H1 (cell line): Measurements from ENCODE around the gene DKK2. TPM values are rescaled to one million over a fixed set of nuclear protein-coding genes. Genes with fewer than 3 reads are reported as not detected.

ENCODE experiments used
- CTCF ChIA-PET: fragments of 300-600 bp; sonication (Branson Sonifier 250); formaldehyde crosslinking; loops from one replicate; lab custom pipeline; 2021; ENCODE audit not compliant: partially characterized antibody; lab: Charles Lee
- POLR2A ChIA-PET: fragments of 300-600 bp; sonication (Branson Sonifier 250); formaldehyde crosslinking; loops from one replicate; lab custom pipeline; 2021; ENCODE audit warnings: inconsistent platforms; ENCODE audit not compliant: partially characterized antibody; lab: Charles Lee
- DNase-seq, 2 experiments: peaks; one replicate each; pipeline versions ENCODE4 v3.0.0 to v3.0.0-alpha.2; 2010 to 2022; ENCODE audit warnings: low spot score in 2 of 2, low read depth in 1 of 2, mixed read lengths in 1 of 2
- FAIRE-seq: peaks from 2 replicates; lab custom pipeline; 2011; peaks lifted over from hg19 to GRCh38; lab: Jason Lieb, UNC
- H2AFZ ChIP-seq: 2 replicates; pipeline ENCODE4 v1.8.1; 2012; ENCODE audit warnings: low read length, inconsistent platforms
- H2AK5ac ChIP-seq: 2 replicates; pipeline ENCODE4 v1.6.1; 2013; ENCODE audit warnings: low read depth, low read length
- H2BK120ac ChIP-seq: replicated peaks from 2 replicates; pipeline ENCODE3; 2013; ENCODE audit warnings: low read depth, low read length, inconsistent platforms
- H2BK12ac ChIP-seq: 2 replicates; pipeline ENCODE4 v1.6.1; 2013; ENCODE audit warnings: low read depth, low read length
- H2BK15ac ChIP-seq: 2 replicates; pipeline ENCODE4 v1.6.1; 2013; ENCODE audit warnings: low read length
- H2BK20ac ChIP-seq: 2 replicates; pipeline ENCODE4 v1.6.1; 2013; ENCODE audit warnings: low read length
- H2BK5ac ChIP-seq: 2 replicates; pipeline ENCODE4 v1.6.1; 2013; ENCODE audit warnings: low read depth, low read length
- H3K14ac ChIP-seq: 2 replicates; pipeline ENCODE4 v1.6.1; 2013; ENCODE audit warnings: inconsistent platforms; ENCODE audit not compliant: insufficient read length
- H3K18ac ChIP-seq: 2 replicates; pipeline ENCODE4 v1.6.1; 2013; ENCODE audit warnings: low read length; ENCODE audit errors: extremely low read depth
- H3K23ac ChIP-seq: 2 replicates; pipeline ENCODE4 v1.6.1; 2013; ENCODE audit warnings: inconsistent platforms; ENCODE audit not compliant: insufficient read length
- H3K23me2 ChIP-seq: 2 replicates; pipeline ENCODE4 v1.6.1; 2013; ENCODE audit warnings: low read depth, low read length
- H3K27ac ChIP-seq: 2 replicates; pipeline ENCODE4 v1.6.1; 2011; ENCODE audit warnings: low read depth, low read length, inconsistent platforms
- H3K27me3 ChIP-seq, 4 experiments: replicated peaks in 1 of 4; 1 replicate in 1 of 4; 2 replicates in 3 of 4; pipeline versions ENCODE4 v1.6.1 to v1.8.1; 2011 to 2013; ENCODE audit warnings: low read length in 3 of 4, mild to moderate bottlenecking in 3 of 4, inconsistent platforms in 2 of 4, mixed read lengths in 2 of 4, moderate library complexity in 1 of 4; ENCODE audit not compliant: control insufficient read depth in 3 of 4, insufficient read depth in 3 of 4; ENCODE audit errors: extremely low read depth in 1 of 4
- H3K36me3 ChIP-seq, 4 experiments: 2 replicates each; pipeline versions ENCODE4 v1.6.1 to v1.8.1; 2011 to 2013; ENCODE audit warnings: mild to moderate bottlenecking in 4 of 4, low read length in 3 of 4, moderate library complexity in 2 of 4, control low read depth in 1 of 4, inconsistent platforms in 1 of 4; ENCODE audit not compliant: insufficient read depth in 4 of 4, control insufficient read depth in 2 of 4
- H3K4ac ChIP-seq: replicated peaks from 2 replicates; pipeline ENCODE3; 2013; ENCODE audit warnings: low read length, low read depth, mixed read lengths, inconsistent platforms; ENCODE audit not compliant: insufficient read length
- H3K4me1 ChIP-seq, 4 experiments: replicated peaks in 1 of 4; 1 replicate in 1 of 4; 2 replicates in 3 of 4; pipeline versions ENCODE4 v1.6.1 to v1.8.1; 2011 to 2013; ENCODE audit warnings: low read length in 3 of 4, inconsistent platforms in 2 of 4, mixed read lengths in 1 of 4; ENCODE audit not compliant: insufficient read depth in 4 of 4, control insufficient read depth in 3 of 4
- H3K4me2 ChIP-seq, 2 experiments: 2 replicates each; pipeline versions ENCODE4 v1.6.1 to v1.8.1; 2011 to 2013; ENCODE audit warnings: low read depth in 2 of 2, low read length in 2 of 2, control low read depth in 1 of 2, inconsistent platforms in 1 of 2, mild to moderate bottlenecking in 1 of 2; ENCODE audit not compliant: insufficient read depth in 1 of 2
- H3K4me3 ChIP-seq, 4 experiments: fragments of 200-600, 300-600 bp in 1 of 4; sonication (generic), shearing (Covaris generic), sonication (Bioruptor Twin) in 1 of 4; 2 replicates each; pipeline versions ENCODE4 v1.5.1 to v1.8.1; 2011 to 2016; ENCODE audit warnings: low read length in 4 of 4, low read depth in 3 of 4, control low read depth in 2 of 4, inconsistent platforms in 2 of 4, mild to moderate bottlenecking in 2 of 4, mixed read lengths in 1 of 4, moderate library complexity in 1 of 4; ENCODE audit not compliant: insufficient read depth in 2 of 4; ENCODE audit errors: extremely low read depth in 1 of 4
- H3K56ac ChIP-seq: replicated peaks from 2 replicates; pipeline ENCODE3; 2013; ENCODE audit warnings: low read depth, mild to moderate bottlenecking, mixed read lengths, low read length, inconsistent platforms; ENCODE audit not compliant: insufficient read length
- H3K79me1 ChIP-seq: 2 replicates; pipeline ENCODE4 v1.6.1; 2013; ENCODE audit warnings: low read depth, low read length, control low read depth
- H3K79me2 ChIP-seq, 2 experiments: 2 replicates each; pipeline versions ENCODE4 v1.6.1 to v1.8.1; 2012 to 2013; ENCODE audit warnings: low read length in 2 of 2, mild to moderate bottlenecking in 2 of 2, inconsistent platforms in 1 of 2; ENCODE audit not compliant: insufficient read depth in 2 of 2, control insufficient read depth in 1 of 2
- H3K9ac ChIP-seq, 4 experiments: replicated peaks in 1 of 4; 1 replicate in 1 of 4; 2 replicates in 3 of 4; pipeline versions ENCODE4 v1.6.1 to v1.8.1; 2011 to 2013; ENCODE audit warnings: low read depth in 3 of 4, low read length in 3 of 4, control low read depth in 2 of 4, mild to moderate bottlenecking in 2 of 4, moderate library complexity in 2 of 4, inconsistent platforms in 1 of 4; ENCODE audit errors: extremely low read depth in 1 of 4
- H3K9me3 ChIP-seq, 2 experiments: 2 replicates each; pipeline versions ENCODE4 v1.6.1 to v1.8.1; 2012 to 2013; ENCODE audit warnings: mild to moderate bottlenecking in 2 of 2, moderate library complexity in 2 of 2, control low read depth in 1 of 2, inconsistent platforms in 1 of 2, low read depth in 1 of 2, low read length in 1 of 2, mixed read lengths in 1 of 2; ENCODE audit not compliant: insufficient read depth in 2 of 2
- H4K20me1 ChIP-seq, 2 experiments: replicated peaks in 1 of 2; 2 replicates each; pipeline versions ENCODE3 to v1.8.1; 2011 to 2013; ENCODE audit warnings: inconsistent platforms in 2 of 2, low read length in 2 of 2, mild to moderate bottlenecking in 1 of 2; ENCODE audit not compliant: insufficient read depth in 2 of 2, control insufficient read depth in 1 of 2
- H4K5ac ChIP-seq: 2 replicates; pipeline ENCODE4 v1.6.1; 2013; ENCODE audit warnings: low read length, low read depth, mixed read lengths, inconsistent platforms; ENCODE audit not compliant: insufficient read length
- H4K8ac ChIP-seq: 2 replicates; pipeline ENCODE4 v1.8.0; 2013; ENCODE audit warnings: mild to moderate bottlenecking, moderate library complexity, low read length, inconsistent platforms; ENCODE audit not compliant: insufficient read depth; ENCODE audit errors: extremely low read depth
- H4K91ac ChIP-seq: replicated peaks from 2 replicates; pipeline ENCODE3; 2013; ENCODE audit warnings: low read length, mixed read lengths, inconsistent platforms; ENCODE audit not compliant: insufficient read length
- ASH2L ChIP-seq: fragments of 200-600, 300-600 bp; sonication (generic); IDR thresholded peaks from one replicate; pipeline ENCODE4 v1.7.1; 2017; ENCODE audit warnings: low read length
- ATF3 ChIP-seq: IDR thresholded peaks from 2 replicates; pipeline ENCODE4 v1.6.1; 2011; ENCODE audit warnings: low read depth, mild to moderate bottlenecking, low read length; ENCODE audit not compliant: insufficient read depth
- CBX5 ChIP-seq: fragments of 300-800, 300-1000 bp; sonication (generic); IDR thresholded peaks from 2 replicates; pipeline ENCODE4 v1.7.1; 2016; ENCODE audit warnings: antibody characterized with exemption, low read length, low read depth
- CEBPB ChIP-seq: IDR thresholded peaks from 2 replicates; pipeline ENCODE4 v1.6.1; 2012; ENCODE audit warnings: low read depth, low read length
- CTBP2 ChIP-seq: IDR thresholded peaks from 2 replicates; pipeline ENCODE4 v1.7.0; 2011; ENCODE audit warnings: borderline replicate concordance, mild to moderate bottlenecking, moderate library complexity, mixed read lengths, low read length; ENCODE audit not compliant: insufficient read depth, insufficient read length
- FOSL1 ChIP-seq: IDR thresholded peaks from 2 replicates; pipeline ENCODE4 v1.6.1; 2011; ENCODE audit warnings: mild to moderate bottlenecking, low read depth, low read length, moderate library complexity; ENCODE audit not compliant: insufficient read depth
- HDAC2 ChIP-seq, 2 experiments: fragments of 300-600 bp in 1 of 2; sonication (generic) in 1 of 2; IDR thresholded peaks; 2 replicates each; pipeline ENCODE4 v1.6.1; 2011 to 2012; ENCODE audit warnings: low read depth in 2 of 2, low read length in 2 of 2, mild to moderate bottlenecking in 2 of 2, moderate library complexity in 2 of 2, borderline replicate concordance in 1 of 2, inconsistent platforms in 1 of 2
- JUN ChIP-seq: IDR thresholded peaks from 2 replicates; pipeline ENCODE4 v1.6.1; 2011; ENCODE audit warnings: low read depth, mild to moderate bottlenecking, improper control_type of control experiment, low read length
- PHF8 ChIP-seq: fragments of 200-600 bp; sonication (generic); conservative IDR thresholded peaks from 2 replicates; pipeline ENCODE4 v1.7.1; 2012; ENCODE audit warnings: low read depth, mild to moderate bottlenecking, inconsistent platforms, low read length, moderate library complexity
- POLR2A ChIP-seq, 2 experiments: IDR thresholded peaks; 1 replicate in 1 of 2; 2 replicates in 1 of 2; pipeline ENCODE4 v1.6.1; 2011; ENCODE audit warnings: low read depth in 2 of 2, low read length in 2 of 2, mild to moderate bottlenecking in 2 of 2; ENCODE audit errors: control extremely low read depth in 1 of 2
- TBP ChIP-seq: IDR thresholded peaks from 2 replicates; pipeline ENCODE4 v1.6.1; 2011; ENCODE audit warnings: low read depth, low read length, improper control_type of control experiment
- WGBS, 2 experiments: shearing (Covaris generic) in 1 of 2; methylation state at CpG; one replicate each; pipeline versions ENCODE4 v1.1.6 to v1.1.7; 2013 to 2015; ENCODE audit warnings: low lambda C conversion rate in 2 of 2, mixed read lengths in 2 of 2, inconsistent platforms in 1 of 2, low coverage in 1 of 2, missing lambda C conversion rate in 1 of 2; ENCODE audit not compliant: insufficient replicate concordance in 2 of 2, insufficient coverage in 1 of 2, insufficient read length in 1 of 2; ENCODE audit errors: extremely low coverage in 1 of 2, missing lambda C conversion rate in 1 of 2; 5-methylcytosine and 5-hydroxymethylcytosine counted together
- polyA plus RNA-seq, 7 experiments: library from polyadenylated mRNA; depleted of rRNA in 3 of 7; stranded (reverse) in 5 of 7; unstranded in 2 of 7; fragments of >200 nt in 5 of 7; fragments of 200-250 nt in 2 of 7; gene quantifications; 1 replicate in 5 of 7; 2 replicates in 1 of 7; 4 replicates in 1 of 7; pipeline versions ENCODE4 v1.2.1 to v1.2.3, GENCODE V29; 2011 to 2013; ENCODE audit warnings: missing spikeins in 2 of 7, mixed read lengths in 2 of 7
- total RNA-seq: library from RNA; stranded (reverse); fragmentation: NEBNext Ultra II Directional; extraction: Animal tissue kit (Norgen Biotek cat#: 25700); gene quantifications from 2 replicates; pipeline ENCODE4 v1.2.1, GENCODE V29; 2021

Gene DKK2
- total and polyA plus RNA-seq, 2 of the 8 experiments (the other 6 are each of a cell fraction or from before 2014, with no cell fraction given): 0.09 to 0.13 TPM

- Histone ChIP-seq H3K23ac (no peak overlapping the region), H4K8ac (no peak overlapping the region), H3K14ac (no peak overlapping the region), H3K4me1 (peaks cover 0 to 6% (median 0%) of the 10 kb centered on the region in 4 experiments; a peak in 1 of 7 replicates), H3K4me2 (no peak overlapping the region), H2BK5ac (no peak overlapping the region), H3K56ac (no peak overlapping the region), H3K27me3 (no peaks in the 10 kb centered on the region), H3K27ac (no peak overlapping the region), H4K20me1 (no peaks in the 10 kb centered on the region), H3K79me2 (no peaks in the 10 kb centered on the region), H3K9me3 (no peaks in the 10 kb centered on the region), H4K91ac (no peak overlapping the region), H2AFZ (no peak overlapping the region), H3K9ac (no peak overlapping the region), H3K36me3 (no peaks in the 10 kb centered on the region), H2BK12ac (no peak overlapping the region), H4K5ac (no peak overlapping the region), H3K18ac (no peak overlapping the region), H3K4me3 (no peak overlapping the region), H3K79me1 (no peaks in the 10 kb centered on the region), H2BK20ac (no peak overlapping the region), H2AK5ac (no peak overlapping the region), H3K4ac (no peak overlapping the region), H2BK15ac (no peak overlapping the region), H2BK120ac (no peak overlapping the region), H3K23me2 (no peaks in the 10 kb centered on the region; the same call in 1 of the 2 replicates)
- POLR2A ChIA-PET: no interaction called here
- CTCF ChIA-PET: interaction anchor here (0.8 kb wide), 1 partner anchor 39 kb away, joined by 3 read pairs; no protein-coding TSS in a partner anchor
- FAIRE-seq (no peak), DNase-seq (no peak)
- WGBS, 2 experiments: 80% methylated on average over 1 of the region's 1 CpG; no CpG with 5 or more reads in 1 of the 2 experiments
- TF ChIP-seq ATF3 (no peak), CBX5 (no peak), CTBP2 (no peak), PHF8 (no peak), ASH2L (no peak), HDAC2 (IDR thresholded peaks at IDR 0.05; ENCODE audit: borderline replicate concordance in 1 of 2, low read depth in 2 of 2, low read length in 2 of 2) (no peak), POLR2A (IDR thresholded peaks at IDR 0.05; ENCODE audit: control extremely low read depth in 1 of 2, low read depth in 2 of 2, low read length in 2 of 2) (no peak), CEBPB (no peak), JUN (no peak), FOSL1 (no peak), TBP (no peak)
Observed at GRCh38 chr4:106986486-106986885, 49.6 kb downstream of the DKK2 start.
